H9 (cell line): ENCODE measurements around the gene ENGASE. TPM values are rescaled to one million over a fixed set of nuclear protein-coding genes. Genes with fewer than 3 reads are reported as not detected.

Experiments used
- DNase-seq: peaks from one replicate; pipeline ENCODE4 v3.0.0-alpha.2; 2017
- H2AFZ ChIP-seq: one replicate; pipeline ENCODE4 v1.6.1; 2013; ENCODE audit warnings: mild to moderate bottlenecking, low read length, control low read depth, moderate library complexity
- H2AK5ac ChIP-seq: 2 replicates; pipeline ENCODE4 v1.6.1; 2013; ENCODE audit warnings: low read length, control low read depth, mixed read lengths; ENCODE audit not compliant: insufficient read length
- H2BK120ac ChIP-seq: one replicate; pipeline ENCODE4 v1.6.1; 2013; ENCODE audit warnings: low read depth, mild to moderate bottlenecking, low read length, control low read depth, inconsistent platforms; ENCODE audit not compliant: poor library complexity, severe bottlenecking
- H2BK12ac ChIP-seq: 2 replicates; pipeline ENCODE4 v1.6.1; 2013; ENCODE audit warnings: low read length, control low read depth, mixed read lengths, low read depth; ENCODE audit not compliant: insufficient read length
- H2BK15ac ChIP-seq: 2 replicates; pipeline ENCODE4 v1.6.1; 2013; ENCODE audit warnings: low read depth, low read length, control low read depth
- H2BK20ac ChIP-seq: one replicate; pipeline ENCODE4 v1.6.1; 2013; ENCODE audit warnings: low read depth, mild to moderate bottlenecking, low read length, control low read depth, inconsistent platforms; ENCODE audit not compliant: poor library complexity, severe bottlenecking
- H2BK5ac ChIP-seq: 2 replicates; pipeline ENCODE4 v1.6.1; 2013; ENCODE audit warnings: low read length, control low read depth, mixed read lengths; ENCODE audit not compliant: insufficient read length
- H3K14ac ChIP-seq: 2 replicates; pipeline ENCODE4 v1.6.1; 2013; ENCODE audit warnings: low read length, control low read depth; ENCODE audit not compliant: insufficient read depth
- H3K18ac ChIP-seq: 2 replicates; pipeline ENCODE4 v1.6.1; 2013; ENCODE audit warnings: low read depth, mild to moderate bottlenecking, mixed read lengths, low read length, control low read depth; ENCODE audit not compliant: insufficient read length
- H3K23ac ChIP-seq: 2 replicates; pipeline ENCODE4 v1.6.1; 2013; ENCODE audit warnings: low read length, control low read depth, mixed read lengths, low read depth; ENCODE audit not compliant: insufficient read length
- H3K23me2 ChIP-seq: 2 replicates; pipeline ENCODE4 v1.6.1; 2013; ENCODE audit warnings: low read depth, mild to moderate bottlenecking, mixed read lengths, low read length, control low read depth; ENCODE audit not compliant: insufficient read length, poor library complexity, severe bottlenecking
- H3K27ac ChIP-seq: 2 replicates; pipeline ENCODE4 v1.5.1; 2013; ENCODE audit warnings: low read length, control low read depth, mixed read lengths, low read depth; ENCODE audit not compliant: insufficient read length
- H3K27me3 ChIP-seq: 2 replicates; pipeline ENCODE4 v1.6.1; 2013; ENCODE audit warnings: low read length, control low read depth, inconsistent platforms; ENCODE audit not compliant: insufficient read depth
- H3K4ac ChIP-seq: 2 replicates; pipeline ENCODE4 v1.6.1; 2013; ENCODE audit warnings: low read depth, mild to moderate bottlenecking, control low read depth, inconsistent platforms, low read length, moderate library complexity
- H3K4me1 ChIP-seq: 2 replicates; pipeline ENCODE4 v1.6.1; 2013; ENCODE audit warnings: low read length, control low read depth, inconsistent platforms; ENCODE audit not compliant: insufficient read depth
- H3K4me2 ChIP-seq: 2 replicates; pipeline ENCODE4 v1.6.1; 2013; ENCODE audit warnings: low read length, control low read depth, mixed read lengths; ENCODE audit not compliant: insufficient read length, insufficient read depth
- H3K56ac ChIP-seq: 2 replicates; pipeline ENCODE4 v1.6.1; 2013; ENCODE audit warnings: low read depth, mild to moderate bottlenecking, mixed read lengths, low read length, control low read depth; ENCODE audit not compliant: insufficient read length
- H3K79me1 ChIP-seq: 2 replicates; pipeline ENCODE4 v1.6.1; 2013; ENCODE audit warnings: low read depth, mild to moderate bottlenecking, moderate library complexity, low read length, control low read depth, inconsistent platforms; ENCODE audit not compliant: insufficient read depth, poor library complexity, severe bottlenecking
- H3K79me2 ChIP-seq: 2 replicates; pipeline ENCODE4 v1.6.1; 2013; ENCODE audit warnings: low read length, control low read depth, inconsistent platforms; ENCODE audit not compliant: insufficient read depth
- H3K9ac ChIP-seq: 2 replicates; pipeline ENCODE4 v1.6.1; 2013; ENCODE audit warnings: low read length, control low read depth, mixed read lengths; ENCODE audit not compliant: insufficient read length; ENCODE audit errors: extremely low read depth
- H3K9me3 ChIP-seq: one replicate; pipeline ENCODE4 v1.6.1; 2013; ENCODE audit warnings: low read depth, low read length, inconsistent platforms; ENCODE audit not compliant: control insufficient read depth
- H3T11ph ChIP-seq: one replicate; pipeline ENCODE4 v1.6.1; 2013; ENCODE audit warnings: mild to moderate bottlenecking, low read length, control low read depth, inconsistent platforms
- H4K20me1 ChIP-seq: one replicate; pipeline ENCODE4 v1.6.1; 2013; ENCODE audit not compliant: control insufficient read depth, insufficient read length, insufficient read depth
- H4K5ac ChIP-seq: 2 replicates; pipeline ENCODE4 v1.6.1; 2013; ENCODE audit warnings: low read depth, mild to moderate bottlenecking, mixed read lengths, low read length, control low read depth; ENCODE audit not compliant: insufficient read length
- H4K8ac ChIP-seq: replicated peaks from 2 replicates; pipeline ENCODE4 v1.6.1; 2013; ENCODE audit warnings: low read length, control low read depth, mixed read lengths, low read depth; ENCODE audit not compliant: insufficient read length
- H4K91ac ChIP-seq: 2 replicates; pipeline ENCODE4 v1.6.1; 2013; ENCODE audit warnings: low read depth, mild to moderate bottlenecking, moderate library complexity, mixed read lengths, low read length, control low read depth; ENCODE audit not compliant: insufficient read length
- H3K27ac Mint-ChIP-seq, 3 experiments: 2 replicates in 2 of 3; 3 replicates in 1 of 3; pipeline ENCODE4 v1.8.0; 2020 to 2021; ENCODE audit warnings: mixed read lengths in 3 of 3, mild to moderate bottlenecking in 1 of 3, moderate library complexity in 1 of 3
- H3K27me3 Mint-ChIP-seq: 2 replicates; pipeline ENCODE4 v1.8.0; 2021; ENCODE audit warnings: low read depth, mild to moderate bottlenecking, moderate library complexity, mixed read lengths
- H3K36me3 Mint-ChIP-seq, 3 experiments: 2 replicates in 2 of 3; 3 replicates in 1 of 3; pipeline ENCODE4 v1.8.0; 2020 to 2021; ENCODE audit warnings: low read depth in 3 of 3, mixed read lengths in 3 of 3; ENCODE audit not compliant: insufficient read depth in 1 of 3
- H3K4me1 Mint-ChIP-seq, 2 experiments: 2 replicates each; pipeline ENCODE4 v1.8.0; 2020; ENCODE audit warnings: mixed read lengths in 2 of 2
- H3K4me3 Mint-ChIP-seq, 2 experiments: 2 replicates in 1 of 2; 3 replicates in 1 of 2; pipeline ENCODE4 v1.8.0; 2020 to 2021; ENCODE audit warnings: mild to moderate bottlenecking in 2 of 2, mixed read lengths in 2 of 2, moderate library complexity in 1 of 2
- H3K9me3 Mint-ChIP-seq, 2 experiments: 2 replicates in 1 of 2; 3 replicates in 1 of 2; pipeline ENCODE4 v1.8.0; 2020; ENCODE audit warnings: mild to moderate bottlenecking in 2 of 2, mixed read lengths in 2 of 2, moderate library complexity in 1 of 2
- CTCF ChIP-seq: fragments of 200-600 bp; sonication (generic); conservative IDR thresholded peaks from 3 replicates; pipeline ENCODE4 v1.8.0; 2021; ENCODE audit warnings: antibody characterized with exemption, mild to moderate bottlenecking
- WGBS: extraction: QIAGEN DNeasy Blood & Tissue Kit; methylation state at CpG from one replicate; pipeline ENCODE4 v1.1.7; 2013; ENCODE audit warnings: missing lambda C conversion rate, low lambda C conversion rate, mixed read lengths; ENCODE audit not compliant: insufficient read length; ENCODE audit errors: extremely low coverage; 5-methylcytosine and 5-hydroxymethylcytosine counted together
- total RNA-seq: library from RNA; stranded (reverse); gene quantifications from 2 replicates; pipeline ENCODE4 v1.2.1, GENCODE V29; 2021

ENGASE gene
- total RNA-seq, 1 experiment from 2014 or later, result 20.6 TPM

DNA sequence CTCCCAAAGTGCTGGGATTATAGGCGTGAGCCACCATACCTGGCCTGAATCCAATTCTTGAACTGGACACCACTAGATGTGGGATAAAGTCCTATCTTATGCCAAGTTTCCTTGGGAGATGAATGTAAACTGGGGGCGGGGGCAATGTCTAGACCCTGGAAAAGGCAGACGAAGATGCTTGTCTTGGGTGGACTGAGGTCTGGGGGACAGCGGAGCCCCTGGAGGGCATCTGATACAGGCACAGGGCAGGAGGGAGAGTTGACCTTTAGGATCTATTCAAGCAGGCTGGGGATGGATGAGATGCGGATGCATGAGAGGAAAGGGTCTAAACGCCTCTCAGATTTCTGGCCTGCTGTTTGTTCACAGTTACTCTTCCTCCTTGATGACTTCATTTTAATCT lies 38.9 kb upstream of the ENGASE start:
- no peaks in the 10 kb centered on the region for H3K79me1 ChIP-seq
- no peak overlapping the region for H2BK20ac ChIP-seq
- H4K20me1 ChIP-seq, result no peaks in the 10 kb centered on the region
- no peak overlapping the region for H4K5ac ChIP-seq
- H2BK120ac ChIP-seq, result no peak overlapping the region
- no peak overlapping the region for H4K91ac ChIP-seq
- peaks cover 3 to 8% of the 10 kb centered on the region in 2 experiments; a peak in 2 of 4 replicates for H3K4me1 Mint-ChIP-seq
- H2BK15ac ChIP-seq, result no peak overlapping the region
- H3K27ac ChIP-seq, result no peak overlapping the region
- peaks cover 78% of the 10 kb centered on the region for H3K27me3 Mint-ChIP-seq
- no peak for DNase-seq
- no peak overlapping the region for H3K4ac ChIP-seq
- WGBS, result no CpG with 5 or more reads among the region's 6 CpGs
- H3K9ac ChIP-seq, result no peak overlapping the region
- H3K4me1 ChIP-seq, result no peaks in the 10 kb centered on the region
- H3K23me2 ChIP-seq, result peaks cover 3% of the 10 kb centered on the region
- no peak overlapping the region for H3K18ac ChIP-seq
- no peak overlapping the region for H2AFZ ChIP-seq
- H3K36me3 Mint-ChIP-seq, result no peaks in the 10 kb centered on the region
- H3K4me3 Mint-ChIP-seq, result no peak overlapping the region
- H3K79me2 ChIP-seq, result no peaks in the 10 kb centered on the region
- H3K9me3 Mint-ChIP-seq, result no peaks in the 10 kb centered on the region
- H4K8ac ChIP-seq, result no peak overlapping the region
- H3K4me2 ChIP-seq, result no peak overlapping the region
- H3K56ac ChIP-seq, result no peak overlapping the region
- no peaks in the 10 kb centered on the region for H3K27me3 ChIP-seq
- no peak overlapping the region for H3K27ac Mint-ChIP-seq
- no peak overlapping the region for H2BK5ac ChIP-seq
- no peak overlapping the region for H2AK5ac ChIP-seq
- no peak overlapping the region for H3T11ph ChIP-seq
- H3K23ac ChIP-seq, result no peak overlapping the region
- no peak overlapping the region for H3K14ac ChIP-seq
- no peak for TF ChIP-seq CTCF
- no peaks in the 10 kb centered on the region for H3K9me3 ChIP-seq
- H2BK12ac ChIP-seq, result no peak overlapping the region
